ENCODE data around the gene ATRN.

DNA sequence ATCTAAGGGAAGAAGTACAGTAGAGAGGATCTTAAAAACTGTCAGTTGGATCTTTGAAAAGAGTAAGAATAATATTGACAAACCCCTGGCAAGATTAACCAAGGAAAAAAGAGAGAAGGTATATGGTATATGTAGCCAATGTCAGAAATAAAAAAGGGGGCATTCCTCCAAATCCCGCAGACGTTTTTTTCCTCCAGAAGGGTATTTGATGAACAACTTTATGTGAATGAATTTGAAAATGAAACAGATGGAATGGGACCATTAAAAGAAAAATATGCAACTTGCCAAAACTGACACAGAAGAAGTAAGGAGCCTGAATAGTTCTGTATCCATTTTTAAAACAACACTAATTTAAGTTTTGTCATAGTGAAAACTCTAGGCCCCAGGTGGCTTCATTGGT lies 156.7 kb downstream of the ATRN start:
- TF ChIP-seq CTCF (IDR thresholded peaks at IDR 0.05; ENCODE audit: low read depth, low read length, missing input control) = no peak
- no peak for TF ChIP-seq RXRA (IDR thresholded peaks at IDR 0.05)
- no peak for TF ChIP-seq YY1 (IDR thresholded peaks at IDR 0.05)
- no peak for TF ChIP-seq SP1 (IDR thresholded peaks at IDR 0.05)
- TF ChIP-seq NR2F2 (IDR thresholded peaks at IDR 0.05) = no peak
- no peak for TF ChIP-seq TAF1 (conservative IDR thresholded peaks at IDR 0.05)
- TF ChIP-seq, protein P1, sequence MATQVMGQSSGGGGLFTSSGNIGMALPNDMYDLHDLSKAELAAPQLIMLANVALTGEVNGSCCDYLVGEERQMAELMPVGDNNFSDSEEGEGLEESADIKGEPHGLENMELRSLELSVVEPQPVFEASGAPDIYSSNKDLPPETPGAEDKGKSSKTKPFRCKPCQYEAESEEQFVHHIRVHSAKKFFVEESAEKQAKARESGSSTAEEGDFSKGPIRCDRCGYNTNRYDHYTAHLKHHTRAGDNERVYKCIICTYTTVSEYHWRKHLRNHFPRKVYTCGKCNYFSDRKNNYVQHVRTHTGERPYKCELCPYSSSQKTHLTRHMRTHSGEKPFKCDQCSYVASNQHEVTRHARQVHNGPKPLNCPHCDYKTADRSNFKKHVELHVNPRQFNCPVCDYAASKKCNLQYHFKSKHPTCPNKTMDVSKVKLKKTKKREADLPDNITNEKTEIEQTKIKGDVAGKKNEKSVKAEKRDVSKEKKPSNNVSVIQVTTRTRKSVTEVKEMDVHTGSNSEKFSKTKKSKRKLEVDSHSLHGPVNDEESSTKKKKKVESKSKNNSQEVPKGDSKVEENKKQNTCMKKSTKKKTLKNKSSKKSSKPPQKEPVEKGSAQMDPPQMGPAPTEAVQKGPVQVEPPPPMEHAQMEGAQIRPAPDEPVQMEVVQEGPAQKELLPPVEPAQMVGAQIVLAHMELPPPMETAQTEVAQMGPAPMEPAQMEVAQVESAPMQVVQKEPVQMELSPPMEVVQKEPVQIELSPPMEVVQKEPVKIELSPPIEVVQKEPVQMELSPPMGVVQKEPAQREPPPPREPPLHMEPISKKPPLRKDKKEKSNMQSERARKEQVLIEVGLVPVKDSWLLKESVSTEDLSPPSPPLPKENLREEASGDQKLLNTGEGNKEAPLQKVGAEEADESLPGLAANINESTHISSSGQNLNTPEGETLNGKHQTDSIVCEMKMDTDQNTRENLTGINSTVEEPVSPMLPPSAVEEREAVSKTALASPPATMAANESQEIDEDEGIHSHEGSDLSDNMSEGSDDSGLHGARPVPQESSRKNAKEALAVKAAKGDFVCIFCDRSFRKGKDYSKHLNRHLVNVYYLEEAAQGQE (IDR thresholded peaks at IDR 0.05) = no peak
- TF ChIP-seq, protein P2, sequence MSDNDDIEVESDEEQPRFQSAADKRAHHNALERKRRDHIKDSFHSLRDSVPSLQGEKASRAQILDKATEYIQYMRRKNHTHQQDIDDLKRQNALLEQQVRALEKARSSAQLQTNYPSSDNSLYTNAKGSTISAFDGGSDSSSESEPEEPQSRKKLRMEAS (IDR thresholded peaks at IDR 0.05) = no peak
- no peak for TF ChIP-seq JUND (IDR thresholded peaks at IDR 0.05)
- TF ChIP-seq RAD21 (IDR thresholded peaks at IDR 0.05) = no peak
- TF ChIP-seq GABPA (IDR thresholded peaks at IDR 0.05 in 1 of 2, conservative IDR thresholded peaks at IDR 0.05 in 1 of 2) = no peak

Measured in liver (tissue), 3 donors.